CD14-positive monocyte (primary cell): ENCODE data around the gene BRD8. TPM values are rescaled to one million over a fixed set of nuclear protein-coding genes. Genes with fewer than 3 reads are reported as not detected.

Experiments
- DNase-seq, 3 donors: peaks; one replicate each; pipeline ENCODE4 v3.0.0-alpha.2; 2011 to 2022
- H2AFZ ChIP-seq: 2 replicates; pipeline ENCODE4 v1.6.0; 2012; ENCODE audit warnings: mild to moderate bottlenecking, low read depth, low read length, inconsistent platforms; ENCODE audit not compliant: insufficient read depth, poor library complexity, severe bottlenecking
- H3K27ac ChIP-seq, 2 donors: 1 replicate in 1 of 2; 2 replicates in 1 of 2; pipeline ENCODE4 v1.5.1; 2012 to 2013; ENCODE audit warnings: low read length in 2 of 2, control low read depth in 1 of 2, inconsistent platforms in 1 of 2, low read depth in 1 of 2, mild to moderate bottlenecking in 1 of 2
- H3K27me3 ChIP-seq, 2 donors: one replicate each; pipeline versions ENCODE4 v1.6.0 to v1.6.1; 2011 to 2013; ENCODE audit warnings: low read length in 2 of 2; ENCODE audit not compliant: control insufficient read depth in 2 of 2, insufficient read depth in 2 of 2
- H3K36me3 ChIP-seq, 2 donors: replicated peaks in 1 of 2; 1 replicate in 1 of 2; 2 replicates in 1 of 2; pipeline versions ENCODE4 v1.5.1 to v1.6.1; 2012 to 2013; ENCODE audit warnings: low read length in 2 of 2, control low read depth in 1 of 2, inconsistent platforms in 1 of 2, mild to moderate bottlenecking in 1 of 2; ENCODE audit not compliant: insufficient read depth in 2 of 2, control insufficient read depth in 1 of 2
- H3K4me1 ChIP-seq, 2 donors: 1 replicate in 1 of 2; 2 replicates in 1 of 2; pipeline versions ENCODE4 v1.5.1 to v1.6.1; 2012 to 2013; ENCODE audit warnings: low read length in 2 of 2, control low read depth in 1 of 2, inconsistent platforms in 1 of 2, mild to moderate bottlenecking in 1 of 2, moderate library complexity in 1 of 2; ENCODE audit not compliant: insufficient read depth in 2 of 2, control insufficient read depth in 1 of 2
- H3K4me2 ChIP-seq: replicated peaks from 2 replicates; pipeline ENCODE3; 2012; ENCODE audit warnings: low read length, moderate library complexity, mild to moderate bottlenecking; ENCODE audit not compliant: poor library complexity, severe bottlenecking; ENCODE audit errors: extremely low read depth
- H3K4me3 ChIP-seq, 3 experiments: fragments of 200-600 bp in 1 of 3; sonication (generic) in 1 of 3; replicated peaks in 1 of 3; 1 replicate in 2 of 3; 2 replicates in 1 of 3; pipeline ENCODE4 v1.5.1; 2011 to 2013; ENCODE audit warnings: low read length in 3 of 3, mild to moderate bottlenecking in 3 of 3, control low read depth in 2 of 3, low read depth in 2 of 3, inconsistent platforms in 1 of 3, moderate library complexity in 1 of 3
- H3K79me2 ChIP-seq: 2 replicates; pipeline ENCODE4 v1.6.0; 2012; ENCODE audit warnings: mild to moderate bottlenecking, control low read depth, inconsistent platforms, low read length, moderate library complexity; ENCODE audit not compliant: insufficient read depth
- H3K9ac ChIP-seq: 2 replicates; pipeline ENCODE4 v1.6.0; 2017; ENCODE audit warnings: low read length, mild to moderate bottlenecking; ENCODE audit not compliant: insufficient read depth, poor library complexity, severe bottlenecking
- H3K9me3 ChIP-seq, 2 donors: replicated peaks in 1 of 2; 1 replicate in 1 of 2; 2 replicates in 1 of 2; pipeline versions ENCODE4 v1.5.1 to v1.6.1; 2012 to 2013; ENCODE audit warnings: low read length in 2 of 2, control low read depth in 1 of 2; ENCODE audit not compliant: control insufficient read depth in 1 of 2, insufficient read depth in 1 of 2
- H4K20me1 ChIP-seq: 2 replicates; pipeline ENCODE4 v1.6.0; 2012; ENCODE audit warnings: mild to moderate bottlenecking, low read length, control low read depth, moderate library complexity; ENCODE audit not compliant: insufficient read depth
- H3K27ac Mint-ChIP-seq, 7 donors: one replicate each; pipeline ENCODE4 v1.8.0; 2020; ENCODE audit warnings: mild to moderate bottlenecking in 7 of 7, mixed read lengths in 7 of 7, moderate library complexity in 6 of 7, inconsistent platforms in 2 of 7
- H3K27me3 Mint-ChIP-seq, 3 donors: one replicate each; pipeline ENCODE4 v1.8.0; 2021 to 2022; ENCODE audit warnings: low read depth in 3 of 3, mild to moderate bottlenecking in 3 of 3, mixed read lengths in 3 of 3, moderate library complexity in 3 of 3, inconsistent platforms in 1 of 3
- H3K36me3 Mint-ChIP-seq, 2 donors: one replicate each; pipeline ENCODE4 v1.8.0; 2020; ENCODE audit warnings: mixed read lengths in 2 of 2, inconsistent platforms in 1 of 2, mild to moderate bottlenecking in 1 of 2
- H3K4me1 Mint-ChIP-seq: one replicate; pipeline ENCODE4 v1.8.0; 2020; ENCODE audit warnings: mild to moderate bottlenecking, mixed read lengths
- H3K4me3 Mint-ChIP-seq, 2 donors: one replicate each; pipeline ENCODE4 v1.8.0; 2020; ENCODE audit warnings: mild to moderate bottlenecking in 2 of 2, mixed read lengths in 2 of 2, moderate library complexity in 1 of 2
- H3K9me3 Mint-ChIP-seq, 7 donors: one replicate each; pipeline ENCODE4 v1.8.0; 2020 to 2022; ENCODE audit warnings: mixed read lengths in 7 of 7, mild to moderate bottlenecking in 6 of 7, moderate library complexity in 6 of 7, inconsistent platforms in 2 of 7
- CTCF ChIP-seq: fragments of 200-600 bp; IDR thresholded peaks from one replicate; pipeline ENCODE4 v1.8.0; 2022; ENCODE audit warnings: antibody characterized with exemption, mild to moderate bottlenecking
- WGBS: methylation state at CpG from one replicate; pipeline ENCODE4 v1.1.5; 2013; ENCODE audit warnings: missing lambda C conversion rate; ENCODE audit not compliant: insufficient coverage; 5-methylcytosine and 5-hydroxymethylcytosine counted together
- intact Hi-C, 2 donors: fragments of 100-400 bp; cut with micrococcal nuclease; formaldehyde crosslinking; loops; one replicate each; pipeline versions ENCODE4 v1.15.0 to v1.15.1; 2023
- polyA plus RNA-seq, 3 donors: library from polyadenylated mRNA; depleted of rRNA in 1 of 3; unstranded in 2 of 3; stranded (reverse) in 1 of 3; fragments of 300-500 nt in 2 of 3; fragments of >200 nt in 1 of 3; fragmentation: Illumina TruSeq in 2 of 3; gene quantifications; 1 replicate in 2 of 3; 2 replicates in 1 of 3; pipeline ENCODE4 v1.2.3, GENCODE V29; 2012 to 2021

Gene BRD8
- polyA plus RNA-seq, 3 donors, result 9.8 to 19.6 (median 17.6) TPM

GRCh38 chr5:138226910-138227309, 48.5 kb upstream of the BRD8 start:
- peaks cover 6 to 8% of the 10 kb centered on the region in 2 donors for H3K4me1 ChIP-seq
- H3K36me3 ChIP-seq, result no peaks in the 10 kb centered on the region
- peaks cover 0 to 3% of the 10 kb centered on the region in 2 donors for H3K27me3 ChIP-seq
- peaks cover 6 to 9% of the 10 kb centered on the region in 2 donors for H3K9me3 ChIP-seq
- DNase-seq, result no peak
- Mint-ChIP-seq H3K36me3 (no peaks in the 10 kb centered on the region), H3K27ac (peak overlapping the region in 1 of 7 donors; percentile 0), H3K4me1 (peaks cover 11% of the 10 kb centered on the region), H3K9me3 (peaks cover 4 to 16% (median 10%) of the 10 kb centered on the region in 7 donors), H3K27me3 (peaks cover 3 to 16% (median 13%) of the 10 kb centered on the region in 3 donors), H3K4me3 (no peak overlapping the region)
- no peaks in the 10 kb centered on the region for H3K79me2 ChIP-seq
- TF ChIP-seq CTCF, result no peak
- H4K20me1 ChIP-seq, result no peaks in the 10 kb centered on the region
- intact Hi-C loops, result no loop called here
- no peak overlapping the region for H3K27ac ChIP-seq
- H3K4me2 ChIP-seq, result no peak overlapping the region
- no peak overlapping the region for H3K9ac ChIP-seq
- H2AFZ ChIP-seq, result no peak overlapping the region
- no peak overlapping the region for H3K4me3 ChIP-seq

- Mint-ChIP-seq H3K27me3 (peaks cover 0 to 16% (median 13%) of the 10 kb centered on the region in 3 donors), H3K36me3 (no peaks in the 10 kb centered on the region), H3K27ac (no peak overlapping the region), H3K4me3 (no peak overlapping the region), H3K9me3 (peaks cover 4 to 16% (median 10%) of the 10 kb centered on the region in 7 donors), H3K4me1 (peaks cover 6% of the 10 kb centered on the region)
- Histone ChIP-seq H3K9me3 (peaks cover 6 to 9% of the 10 kb centered on the region in 2 donors), H3K4me3 (no peak overlapping the region), H3K27ac (no peak overlapping the region), H4K20me1 (no peaks in the 10 kb centered on the region), H3K4me2 (no peak overlapping the region), H3K36me3 (no peaks in the 10 kb centered on the region), H3K27me3 (peaks cover 0 to 3% of the 10 kb centered on the region in 2 donors), H2AFZ (no peak overlapping the region), H3K4me1 (peaks cover 6 to 8% of the 10 kb centered on the region in 2 donors), H3K79me2 (no peaks in the 10 kb centered on the region), H3K9ac (no peak overlapping the region)
- intact Hi-C loops, result loop anchor here in 1 of 2 donors (5.0 kb wide), 1 partner anchor 188 kb away; no protein-coding TSS in a partner anchor
- no peak for TF ChIP-seq CTCF
- no peak for DNase-seq
- WGBS, result 95% methylated on average over 4 of the region's 6 CpGs
Measured at GRCh38 chr5:138224712-138225111, 46.3 kb upstream of the BRD8 start.
